ENCODE measurements around the gene EIF4EBP2. TPM values are rescaled to one million over a fixed set of nuclear protein-coding genes. Genes with fewer than 3 reads are reported as not detected.

The EIF4EBP2 gene
- total and polyA plus RNA-seq, 4 donors: 47.6 to 77.5 (median 60.4) TPM

DNA sequence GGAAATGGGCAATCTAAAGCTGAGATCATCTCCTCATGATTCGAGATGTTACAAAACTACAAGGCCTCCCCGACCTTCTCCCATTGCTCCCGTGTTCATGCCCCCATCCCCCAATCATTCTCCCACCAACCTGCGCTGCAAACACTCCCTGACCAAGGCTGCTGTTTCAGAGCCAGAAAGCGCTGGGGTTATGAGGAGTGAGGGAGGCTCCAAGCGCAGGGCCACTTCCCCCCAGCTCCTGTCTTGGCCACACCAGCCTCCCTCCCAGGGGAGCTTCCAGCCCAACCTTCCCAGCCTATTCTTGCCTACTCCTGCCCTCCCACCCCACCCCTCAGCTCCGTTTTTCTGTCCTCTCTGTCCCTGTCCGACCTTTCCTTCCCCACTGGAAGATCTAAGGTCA is 52.2 kb downstream of the EIF4EBP2 start:
- no CpG with 5 or more reads among the region's 8 CpGs for WGBS (ENCODE audit: insufficient coverage)
- DNase-seq (ENCODE audit: low read depth in 4 of 6, low spot score in 6 of 6): no peak
- Histone ChIP-seq H3K4me1 (ENCODE audit: control insufficient read depth, insufficient read depth, low read length) (peaks cover 31% of the 10 kb centered on the region), H3K27me3 (ENCODE audit: control insufficient read depth, insufficient read depth, low read length) (peaks cover 12% of the 10 kb centered on the region), H3K9me3 (ENCODE audit: control insufficient read depth, insufficient read depth, low read length) (no peaks in the 10 kb centered on the region), H3K4me3 (ENCODE audit: low read depth, low read length) (no peak overlapping the region), H3K36me3 (ENCODE audit: control insufficient read depth, insufficient read depth, low read length) (no peaks in the 10 kb centered on the region), H3K27ac (ENCODE audit: low read depth, low read length) (no peak overlapping the region)

- 48% methylated on average over 16 of the region's 17 CpGs for WGBS (ENCODE audit: insufficient coverage)
- H3K27me3 ChIP-seq (ENCODE audit: control insufficient read depth, insufficient read depth, low read length): peaks cover 12% of the 10 kb centered on the region
Measured at GRCh38 chr10:70457759-70458305, 53.9 kb downstream of the EIF4EBP2 start.

DNA sequence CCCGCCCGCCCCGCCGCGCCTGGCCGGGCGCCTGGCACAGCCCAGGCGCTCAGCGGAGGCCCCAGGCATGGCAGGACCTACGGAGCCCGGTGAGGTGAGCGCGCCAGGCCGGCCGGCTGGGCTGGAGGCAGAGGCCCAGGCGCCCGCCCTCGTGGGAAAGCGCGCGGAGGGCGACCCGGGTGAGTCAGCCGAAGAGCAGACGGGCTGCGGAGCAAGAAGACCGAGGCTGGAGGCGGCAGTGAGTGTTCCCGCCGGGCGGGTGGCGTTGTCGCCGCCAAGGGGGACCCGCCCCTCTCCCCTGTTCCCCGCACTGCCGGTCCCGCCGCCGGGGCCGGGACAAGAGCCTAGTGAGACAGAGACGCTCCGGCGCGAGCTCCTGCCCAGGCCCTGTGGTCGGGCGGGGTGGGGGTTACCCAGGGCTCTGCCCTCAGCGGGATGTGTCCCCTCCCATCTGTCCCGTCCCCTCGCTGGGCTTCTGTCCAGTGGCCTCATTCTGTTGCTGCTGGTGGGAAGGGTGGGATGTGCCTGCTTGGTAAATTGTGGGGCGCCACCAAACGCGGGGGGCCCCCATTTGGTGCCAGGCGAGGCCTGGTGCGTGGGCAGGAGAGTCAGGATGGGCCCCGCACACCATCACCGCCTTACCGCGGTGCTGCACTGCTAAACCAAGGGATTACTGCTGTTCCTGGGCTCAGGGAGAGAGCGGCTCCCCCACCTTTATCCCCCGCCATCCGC is 54.5 kb downstream of the EIF4EBP2 start:
- Histone ChIP-seq H3K4me1 (ENCODE audit: control insufficient read depth, insufficient read depth, low read length) (peaks cover 53% of the 10 kb centered on the region), H3K36me3 (ENCODE audit: control insufficient read depth, insufficient read depth, low read length) (no peaks in the 10 kb centered on the region), H3K4me3 (ENCODE audit: low read depth, low read length) (peak overlapping the region; percentile 31), H3K27ac (ENCODE audit: low read depth, low read length) (peak overlapping the region; percentile 52), H3K9me3 (ENCODE audit: control insufficient read depth, insufficient read depth, low read length) (no peaks in the 10 kb centered on the region), H3K27me3 (ENCODE audit: control insufficient read depth, insufficient read depth, low read length) (peaks cover 12% of the 10 kb centered on the region)
- DNase-seq (ENCODE audit: low read depth in 4 of 6, low spot score in 6 of 6): peak in 2 of 6 donors; percentile 53 to 74
- 5% methylated on average over 62 of the region's 62 CpGs for WGBS (ENCODE audit: insufficient coverage)

More at GRCh38 chr10:70457759-70458305, 53.9 kb downstream of the EIF4EBP2 start:
- Histone ChIP-seq H3K9me3 (ENCODE audit: control insufficient read depth, insufficient read depth, low read length) (no peaks in the 10 kb centered on the region), H3K36me3 (ENCODE audit: control insufficient read depth, insufficient read depth, low read length) (no peaks in the 10 kb centered on the region), H3K4me3 (ENCODE audit: low read depth, low read length) (no peak overlapping the region), H3K27ac (ENCODE audit: low read depth, low read length) (no peak overlapping the region), H3K4me1 (ENCODE audit: control insufficient read depth, insufficient read depth, low read length) (peaks cover 48% of the 10 kb centered on the region)
- DNase-seq (ENCODE audit: low read depth in 4 of 6, low spot score in 6 of 6): no peak

DNA sequence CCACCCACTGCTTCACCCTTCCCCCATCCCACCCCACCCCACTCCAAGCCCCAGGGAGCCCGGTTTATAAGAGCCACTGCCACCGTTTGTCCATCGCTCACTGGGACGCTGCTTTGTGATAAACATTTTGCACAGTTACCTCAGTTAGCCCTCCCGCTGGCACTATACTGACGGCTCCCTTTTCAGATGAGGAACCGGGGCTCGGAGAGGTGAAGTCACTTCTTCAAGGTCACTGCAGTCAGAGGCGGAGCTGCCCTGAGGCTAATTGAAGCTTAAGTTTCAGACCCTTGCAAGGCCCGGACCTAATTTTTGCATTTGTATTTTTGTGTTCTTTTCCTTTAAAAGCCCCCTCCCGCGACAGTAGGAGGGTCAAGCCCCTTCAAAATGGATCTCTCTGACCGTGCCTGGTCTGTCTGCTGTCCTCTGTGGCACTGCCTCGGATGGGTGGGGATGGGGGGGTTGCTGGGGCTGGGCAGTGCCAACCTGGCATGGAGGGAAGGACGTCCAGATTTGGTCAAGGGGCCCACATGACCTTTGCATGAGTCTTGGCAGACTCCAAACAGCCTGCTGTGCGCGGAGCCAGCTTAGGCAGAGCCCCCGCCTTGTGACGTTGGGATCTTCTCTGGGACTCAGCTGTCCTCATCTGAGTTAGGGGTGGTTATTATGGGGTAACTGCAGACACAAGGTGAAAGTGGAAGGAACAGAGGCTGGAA is 55.3 kb downstream of the EIF4EBP2 start:
- 18% methylated on average over 15 of the region's 19 CpGs for WGBS (ENCODE audit: insufficient coverage)
- Histone ChIP-seq H3K4me1 (ENCODE audit: control insufficient read depth, insufficient read depth, low read length) (peaks cover 53% of the 10 kb centered on the region), H3K27ac (ENCODE audit: low read depth, low read length) (no peak overlapping the region), H3K36me3 (ENCODE audit: control insufficient read depth, insufficient read depth, low read length) (no peaks in the 10 kb centered on the region), H3K4me3 (ENCODE audit: low read depth, low read length) (no peak overlapping the region), H3K27me3 (ENCODE audit: control insufficient read depth, insufficient read depth, low read length) (peaks cover 12% of the 10 kb centered on the region), H3K9me3 (ENCODE audit: control insufficient read depth, insufficient read depth, low read length) (no peaks in the 10 kb centered on the region)
- DNase-seq (ENCODE audit: low read depth in 4 of 6, low spot score in 6 of 6): no peak

- WGBS (ENCODE audit: insufficient coverage): 57% methylated on average over 26 of the region's 29 CpGs
- no peaks in the 10 kb centered on the region for H3K9me3 ChIP-seq (ENCODE audit: control insufficient read depth, insufficient read depth, low read length)
- no peak for DNase-seq (ENCODE audit: low read depth in 4 of 6, low spot score in 6 of 6)
- no peak overlapping the region for H3K4me3 ChIP-seq (ENCODE audit: low read depth, low read length)
- no peak overlapping the region for H3K27ac ChIP-seq (ENCODE audit: low read depth, low read length)
- peaks cover 12% of the 10 kb centered on the region for H3K27me3 ChIP-seq (ENCODE audit: control insufficient read depth, insufficient read depth, low read length)
- H3K4me1 ChIP-seq (ENCODE audit: control insufficient read depth, insufficient read depth, low read length): peaks cover 53% of the 10 kb centered on the region
- H3K36me3 ChIP-seq (ENCODE audit: control insufficient read depth, insufficient read depth, low read length): no peaks in the 10 kb centered on the region
Measured at GRCh38 chr10:70459774-70460490, 56.0 kb downstream of the EIF4EBP2 start.

DNA sequence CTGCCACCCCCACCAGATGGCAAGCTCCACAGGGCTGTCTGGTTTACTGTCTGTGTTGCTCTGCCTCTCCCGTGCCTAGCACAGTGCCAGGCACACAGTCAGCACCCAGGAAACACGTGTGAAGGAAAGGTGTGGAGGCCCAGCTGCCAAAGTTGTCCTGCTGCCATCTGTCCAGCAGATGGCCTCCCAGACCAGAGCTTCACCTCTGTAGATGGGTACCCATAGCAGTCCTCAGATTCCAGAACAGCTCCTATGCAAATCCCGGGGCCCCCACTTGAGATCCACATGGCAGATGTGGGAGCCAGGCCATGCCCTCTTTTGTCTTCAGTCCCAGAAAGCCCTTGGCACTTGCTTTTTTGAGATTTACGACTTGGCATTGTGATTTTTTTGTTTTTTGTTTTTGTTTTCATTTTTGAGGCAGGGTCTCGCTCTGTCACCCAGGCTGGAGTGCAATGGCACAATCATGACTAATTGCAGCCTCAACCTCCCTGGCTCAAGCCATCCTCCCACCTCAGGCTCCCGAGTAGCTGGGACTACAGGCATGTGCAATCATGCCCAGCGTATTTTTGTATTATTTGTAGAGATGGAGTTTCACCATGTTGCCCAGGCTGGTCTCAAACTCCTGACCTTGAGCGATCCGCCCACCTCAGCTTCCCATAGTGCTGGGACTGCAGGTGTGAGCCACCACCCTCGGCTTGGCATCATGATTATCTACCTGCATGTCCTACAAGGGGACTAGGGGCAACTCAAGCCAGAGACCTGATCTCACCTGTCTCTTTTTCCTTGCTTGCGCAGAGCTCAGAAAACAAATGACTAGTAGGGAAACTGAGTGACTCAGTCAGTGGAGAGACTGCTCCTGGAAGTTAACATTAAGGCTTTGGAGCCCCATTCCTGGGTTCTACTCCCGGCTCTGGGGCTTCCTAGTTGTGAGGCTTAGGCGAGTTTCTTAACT is 57.7 kb downstream of the EIF4EBP2 start:
- Histone ChIP-seq H3K27ac (ENCODE audit: low read depth, low read length) (peak overlapping the region; percentile 69), H3K36me3 (ENCODE audit: control insufficient read depth, insufficient read depth, low read length) (no peaks in the 10 kb centered on the region), H3K9me3 (ENCODE audit: control insufficient read depth, insufficient read depth, low read length) (no peaks in the 10 kb centered on the region), H3K27me3 (ENCODE audit: control insufficient read depth, insufficient read depth, low read length) (peaks cover 8% of the 10 kb centered on the region), H3K4me3 (ENCODE audit: low read depth, low read length) (no peak overlapping the region), H3K4me1 (ENCODE audit: control insufficient read depth, insufficient read depth, low read length) (peaks cover 54% of the 10 kb centered on the region)
- peak in 4 of 6 donors; percentile 35 to 86 (median 66) for DNase-seq (ENCODE audit: low read depth in 4 of 6, low spot score in 6 of 6)
- WGBS (ENCODE audit: insufficient coverage): 60% methylated on average over 8 of the region's 13 CpGs

- Histone ChIP-seq H3K27ac (ENCODE audit: low read depth, low read length) (peak overlapping the region; percentile 69), H3K4me1 (ENCODE audit: control insufficient read depth, insufficient read depth, low read length) (peaks cover 56% of the 10 kb centered on the region), H3K4me3 (ENCODE audit: low read depth, low read length) (no peak overlapping the region), H3K27me3 (ENCODE audit: control insufficient read depth, insufficient read depth, low read length) (peaks cover 7% of the 10 kb centered on the region), H3K9me3 (ENCODE audit: control insufficient read depth, insufficient read depth, low read length) (no peaks in the 10 kb centered on the region), H3K36me3 (ENCODE audit: control insufficient read depth, insufficient read depth, low read length) (no peaks in the 10 kb centered on the region)
- peak; percentile 78 to 96 (median 88) for DNase-seq (ENCODE audit: low read depth in 4 of 6, low spot score in 6 of 6)
- 31% methylated on average over 3 of the region's 4 CpGs for WGBS (ENCODE audit: insufficient coverage)
Measured at GRCh38 chr10:70462349-70462984, 58.5 kb downstream of the EIF4EBP2 start.

GRCh38 chr10:70465278-70465677 is 61.3 kb downstream of the EIF4EBP2 start:
- Histone ChIP-seq H3K27ac (ENCODE audit: low read depth, low read length) (no peak overlapping the region), H3K9me3 (ENCODE audit: control insufficient read depth, insufficient read depth, low read length) (no peaks in the 10 kb centered on the region), H3K4me1 (ENCODE audit: control insufficient read depth, insufficient read depth, low read length) (peaks cover 44% of the 10 kb centered on the region), H3K4me3 (ENCODE audit: low read depth, low read length) (no peak overlapping the region), H3K36me3 (ENCODE audit: control insufficient read depth, insufficient read depth, low read length) (no peaks in the 10 kb centered on the region), H3K27me3 (ENCODE audit: control insufficient read depth, insufficient read depth, low read length) (no peaks in the 10 kb centered on the region)
- WGBS (ENCODE audit: insufficient coverage): 100% methylated on average over 2 of the region's 4 CpGs
- DNase-seq (ENCODE audit: low read depth in 4 of 6, low spot score in 6 of 6): no peak

All from spinal cord (tissue), 10 donors.